Skeletal muscle tissue (tissue), 4 donors: ENCODE measurements around the gene LMO7. TPM values are rescaled to one million over a fixed set of nuclear protein-coding genes. Genes with fewer than 3 reads are reported as not detected.

Experiments used
- H3K27ac ChIP-seq: one replicate; pipeline ENCODE4 v1.7.0; 2013; ENCODE audit warnings: mild to moderate bottlenecking, low read depth, low read length, inconsistent platforms
- H3K27me3 ChIP-seq, 3 donors: one replicate each; pipeline ENCODE4 v1.7.0; 2013; ENCODE audit warnings: low read length in 3 of 3; ENCODE audit not compliant: control insufficient read depth in 3 of 3, insufficient read depth in 3 of 3
- H3K36me3 ChIP-seq, 3 donors: one replicate each; pipeline ENCODE4 v1.7.0; 2013; ENCODE audit warnings: low read length in 3 of 3; ENCODE audit not compliant: control insufficient read depth in 3 of 3, insufficient read depth in 3 of 3
- H3K4me1 ChIP-seq, 3 donors: one replicate each; pipeline ENCODE4 v1.7.0; 2013; ENCODE audit warnings: low read length in 3 of 3, mild to moderate bottlenecking in 3 of 3; ENCODE audit not compliant: control insufficient read depth in 3 of 3, insufficient read depth in 3 of 3
- H3K4me3 ChIP-seq, 3 donors: one replicate each; pipeline ENCODE4 v1.7.0; 2013; ENCODE audit warnings: low read length in 3 of 3
- H3K9ac ChIP-seq, 3 donors: one replicate each; pipeline ENCODE4 v1.7.0; 2013; ENCODE audit warnings: low read length in 3 of 3, mild to moderate bottlenecking in 3 of 3, moderate library complexity in 2 of 3, low read depth in 1 of 3
- H3K9me3 ChIP-seq, 3 donors: one replicate each; pipeline ENCODE4 v1.7.0; 2013; ENCODE audit warnings: low read length in 3 of 3; ENCODE audit not compliant: control insufficient read depth in 3 of 3
- total RNA-seq: library from RNA; depleted of rRNA; stranded (reverse); fragments of >200 nt; gene quantifications from one replicate; pipeline ENCODE4 v1.2.3, GENCODE V29; 2014
- donor health status: Osteomylitis.

The LMO7 gene
- total RNA-seq, 1 donor from 2014 or later = 176 TPM

- peaks cover 5 to 10% (median 5%) of the 10 kb centered on the region in 3 donors for H3K4me1 ChIP-seq
- no peak overlapping the region for H3K9ac ChIP-seq
- H3K27ac ChIP-seq = no peak overlapping the region
- no peak overlapping the region for H3K4me3 ChIP-seq
- no peaks in the 10 kb centered on the region for H3K36me3 ChIP-seq
- H3K9me3 ChIP-seq = peaks cover 0 to 2% (median 0%) of the 10 kb centered on the region in 3 donors
- no peaks in the 10 kb centered on the region for H3K27me3 ChIP-seq
Observed at GRCh38 chr13:75745387-75745786, 109.3 kb downstream of the LMO7 start.

- no peak overlapping the region for H3K9ac ChIP-seq
- H3K4me3 ChIP-seq = peak overlapping the region in 1 of 3 donors; percentile 20
- H3K27ac ChIP-seq = no peak overlapping the region
- no peaks in the 10 kb centered on the region for H3K36me3 ChIP-seq
- H3K4me1 ChIP-seq = peaks cover 8 to 13% (median 10%) of the 10 kb centered on the region in 3 donors
- no peaks in the 10 kb centered on the region for H3K27me3 ChIP-seq
- H3K9me3 ChIP-seq = peaks cover 0 to 2% (median 0%) of the 10 kb centered on the region in 3 donors
Observed at GRCh38 chr13:75748874-75749273, 112.7 kb downstream of the LMO7 start.

- Histone ChIP-seq H3K4me1 (peaks cover 8 to 13% (median 10%) of the 10 kb centered on the region in 3 donors), H3K27ac (no peak overlapping the region), H3K9ac (peak overlapping the region in 2 of 3 donors; percentile 4 to 55)
Observed at GRCh38 chr13:75749407-75749806, 113.3 kb downstream of the LMO7 start.

GRCh38 chr13:75751350-75751749, 115.2 kb downstream of the LMO7 start:
- Histone ChIP-seq H3K4me3 (no peak overlapping the region), H3K9ac (no peak overlapping the region), H3K4me1 (peaks cover 8 to 13% (median 10%) of the 10 kb centered on the region in 3 donors), H3K27ac (no peak overlapping the region), H3K27me3 (no peaks in the 10 kb centered on the region), H3K36me3 (no peaks in the 10 kb centered on the region), H3K9me3 (peaks cover 0 to 2% (median 0%) of the 10 kb centered on the region in 3 donors)

More at GRCh38 chr13:75749407-75749806, 113.3 kb downstream of the LMO7 start:
- H3K4me3 ChIP-seq = peak overlapping the region in 2 of 3 donors; percentile 32 to 63
- H3K9me3 ChIP-seq = peaks cover 0 to 2% (median 0%) of the 10 kb centered on the region in 3 donors
- no peaks in the 10 kb centered on the region for H3K27me3 ChIP-seq
- no peaks in the 10 kb centered on the region for H3K36me3 ChIP-seq

- Histone ChIP-seq H3K27ac (no peak overlapping the region), H3K9ac (no peak overlapping the region), H3K27me3 (no peaks in the 10 kb centered on the region), H3K4me3 (no peak overlapping the region), H3K9me3 (no peaks in the 10 kb centered on the region), H3K4me1 (peaks cover 8 to 13% (median 10%) of the 10 kb centered on the region in 3 donors), H3K36me3 (no peaks in the 10 kb centered on the region)
Observed at GRCh38 chr13:75752826-75753225, 116.7 kb downstream of the LMO7 start.

GRCh38 chr13:75754936-75755335, 118.8 kb downstream of the LMO7 start:
- H3K36me3 ChIP-seq = no peaks in the 10 kb centered on the region
- no peak overlapping the region for H3K9ac ChIP-seq
- no peak overlapping the region for H3K27ac ChIP-seq
- H3K4me1 ChIP-seq = peaks cover 2 to 13% (median 5%) of the 10 kb centered on the region in 3 donors
- no peaks in the 10 kb centered on the region for H3K9me3 ChIP-seq
- H3K4me3 ChIP-seq = no peak overlapping the region
- H3K27me3 ChIP-seq = no peaks in the 10 kb centered on the region

GRCh38 chr13:75757336-75757735, 121.2 kb downstream of the LMO7 start:
- Histone ChIP-seq H3K9ac (no peak overlapping the region), H3K27me3 (no peaks in the 10 kb centered on the region), H3K27ac (no peak overlapping the region), H3K9me3 (no peaks in the 10 kb centered on the region), H3K4me3 (no peak overlapping the region), H3K4me1 (peaks cover 0 to 7% (median 0%) of the 10 kb centered on the region in 3 donors), H3K36me3 (no peaks in the 10 kb centered on the region)

- Histone ChIP-seq H3K27me3 (no peaks in the 10 kb centered on the region), H3K9ac (no peak overlapping the region), H3K4me3 (peak overlapping the region in 1 of 3 donors; percentile 68), H3K27ac (peak overlapping the region; percentile 62), H3K4me1 (peaks cover 2 to 20% (median 4%) of the 10 kb centered on the region in 3 donors), H3K36me3 (no peaks in the 10 kb centered on the region), H3K9me3 (no peaks in the 10 kb centered on the region)
Observed at GRCh38 chr13:75759531-75759930, 123.4 kb downstream of the LMO7 start.

GRCh38 chr13:75760131-75761021, 124.2 kb downstream of the LMO7 start:
- Histone ChIP-seq H3K36me3 (no peaks in the 10 kb centered on the region), H3K4me3 (peak overlapping the region; percentile 68 to 75 (median 73)), H3K9ac (peak overlapping the region; percentile 79 to 84 (median 83)), H3K9me3 (no peaks in the 10 kb centered on the region), H3K27ac (peak overlapping the region; percentile 62), H3K27me3 (no peaks in the 10 kb centered on the region), H3K4me1 (peaks cover 2 to 21% (median 5%) of the 10 kb centered on the region in 3 donors)

GRCh38 chr13:75761369-75761768, 125.2 kb downstream of the LMO7 start:
- Histone ChIP-seq H3K27ac (peak overlapping the region; percentile 62), H3K36me3 (no peaks in the 10 kb centered on the region), H3K9ac (peak overlapping the region; percentile 79 to 84 (median 83)), H3K9me3 (no peaks in the 10 kb centered on the region), H3K4me3 (peak overlapping the region; percentile 68 to 75 (median 73)), H3K4me1 (peaks cover 2 to 25% (median 13%) of the 10 kb centered on the region in 3 donors), H3K27me3 (no peaks in the 10 kb centered on the region)
